HuH-7 (cell line): ENCODE results near the gene PRKAG2.

ENCODE experiments used
- DNase-seq: peaks from one replicate; pipeline ENCODE4 v3.0.0; 2011; ENCODE audit warnings: low spot score

The PRKAG2 gene

GRCh38 chr7:151744051-151744580 is 132.8 kb downstream of the PRKAG2 start:
- DNase-seq, result no peak

- DNase-seq, result no peak
These were observed 133.4 kb downstream of the PRKAG2 start for GRCh38 chr7:151743481-151743983.

GRCh38 chr7:151742713-151743480 is 134.0 kb downstream of the PRKAG2 start:
- no peak for DNase-seq

GRCh38 chr7:151741585-151741984 is 135.3 kb downstream of the PRKAG2 start:
- no peak for DNase-seq

- DNase-seq, result no peak
These were observed 136.6 kb downstream of the PRKAG2 start for GRCh38 chr7:151740081-151740851.

GRCh38 chr7:151738925-151739324 is 138.0 kb downstream of the PRKAG2 start:
- DNase-seq, result no peak

GRCh38 chr7:151736403-151736909 is 140.5 kb downstream of the PRKAG2 start:
- DNase-seq, result peak; percentile 90

- no peak for DNase-seq
These were observed 141.0 kb downstream of the PRKAG2 start for GRCh38 chr7:151735851-151736402.

GRCh38 chr7:151735186-151735850 is 141.6 kb downstream of the PRKAG2 start:
- DNase-seq, result no peak

- no peak for DNase-seq
These were observed 143.9 kb downstream of the PRKAG2 start for GRCh38 chr7:151732834-151733592.

GRCh38 chr7:151732292-151732691 is 144.6 kb downstream of the PRKAG2 start:
- DNase-seq, result no peak

- DNase-seq, result no peak
These were observed 145.9 kb downstream of the PRKAG2 start for GRCh38 chr7:151731022-151731441.

GRCh38 chr7:151730591-151730990 is 146.3 kb downstream of the PRKAG2 start:
- no peak for DNase-seq

GRCh38 chr7:151729521-151729921 is 147.4 kb downstream of the PRKAG2 start:
- no peak for DNase-seq

GRCh38 chr7:151728746-151729145 is 148.2 kb downstream of the PRKAG2 start:
- DNase-seq, result no peak

GRCh38 chr7:151728286-151728660 is 148.6 kb downstream of the PRKAG2 start:
- DNase-seq, result no peak

- no peak for DNase-seq
These were observed 149.2 kb downstream of the PRKAG2 start for GRCh38 chr7:151727579-151728285.

GRCh38 chr7:151726652-151727578 is 150.0 kb downstream of the PRKAG2 start:
- DNase-seq, result no peak
